ENCODE results near the gene ALDH1B1. TPM values are rescaled to one million over a fixed set of nuclear protein-coding genes. Genes with fewer than 3 reads are reported as not detected.

Gene ALDH1B1
- total and polyA plus RNA-seq, 10 of the 15 experiments (the other 5 are each of a cell fraction or from before 2014, with no cell fraction given) = 8.6 to 38.5 (median 30.9) TPM

DNA sequence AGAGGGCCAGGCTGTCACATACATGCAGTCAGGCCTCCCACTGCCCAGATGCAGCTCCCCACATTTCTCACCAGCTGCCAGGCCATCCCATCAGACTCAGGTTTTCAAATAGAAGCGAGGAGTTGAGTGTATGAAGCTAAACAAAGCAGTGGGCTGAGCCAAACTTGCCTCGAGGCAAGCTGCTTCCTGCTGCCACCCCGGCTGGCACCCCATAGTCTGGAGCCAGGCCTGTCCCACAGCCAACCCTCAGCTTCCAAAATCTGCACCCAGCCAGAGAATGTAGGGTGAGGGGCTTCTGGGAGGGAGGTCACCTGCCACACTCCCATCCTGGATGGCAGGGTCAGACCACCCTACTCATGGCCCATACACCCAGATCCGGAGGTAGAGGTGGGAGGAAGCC is 22.3 kb upstream of the ALDH1B1 start:
- Histone ChIP-seq H4K20me1 (ENCODE audit: control insufficient read depth, insufficient read depth) (no peaks in the 10 kb centered on the region), H3K9ac (ENCODE audit: control insufficient read depth, insufficient read depth, low read length) (no peak overlapping the region), H3K27ac (ENCODE audit: control insufficient read depth, insufficient read depth) (no peak overlapping the region), H3K27me3 (replicated peaks in 1 of 2; ENCODE audit: control insufficient read depth in 2 of 2, insufficient read depth in 2 of 2, low read length in 1 of 2) (no peaks in the 10 kb centered on the region; a peak in 4 of 4 replicates), H3K9me3 (replicated peaks; ENCODE audit: control insufficient read depth, insufficient read depth, low read length) (no peaks in the 10 kb centered on the region), H3K36me3 (ENCODE audit: control insufficient read depth in 2 of 2, insufficient read depth in 2 of 2, low read length in 1 of 2) (no peaks in the 10 kb centered on the region), H2AFZ (ENCODE audit: control insufficient read depth, low read depth, low read length) (no peak overlapping the region), H3K79me2 (ENCODE audit: control insufficient read depth, insufficient read depth, low read length) (no peaks in the 10 kb centered on the region), H3K4me3 (no peak overlapping the region), H3K4me1 (ENCODE audit: control insufficient read depth, insufficient read depth, low read length) (no peaks in the 10 kb centered on the region), H3K4me2 (ENCODE audit: control insufficient read depth, insufficient read depth) (no peak overlapping the region)
- intact Hi-C loops (cut with micrococcal nuclease; ENCODE audit: unreplicated experiment) = loop anchor here (2.0 kb wide), 1 partner anchor 303 kb away; no protein-coding TSS in a partner anchor
- 0% methylated on average over 4 of the region's 4 CpGs for WGBS (ENCODE audit: insufficient coverage, insufficient replicate concordance, low lambda C conversion rate, missing lambda C conversion rate)
- ChIA-PET SMC1A (ENCODE audit: uncharacterized antibody, unreplicated experiment) (interaction anchor here (0.6 to 1.9 kb wide), 5 partner anchors 22 to 457 kb away, joined by 3 to 9 read pairs (median 3); partner anchors contain the start of gene ALDH1B1), CTCF (interaction anchor here (0.9 to 2.6 kb wide), 10 partner anchors 20 to 620 kb away, joined by 3 to 13 read pairs (median 5); no protein-coding TSS in a partner anchor), RAD21 (ENCODE audit: unreplicated experiment) (interaction anchor here (1.0 to 1.6 kb wide), 3 partner anchors 23 to 31 kb away, joined by 4 to 8 read pairs (median 5); partner anchors contain the start of gene ALDH1B1), POLR2A (interaction anchor here (0.5 kb wide), 2 partner anchors 220 to 533 kb away, joined by 3 to 4 read pairs; no protein-coding TSS in a partner anchor)
- in situ Hi-C loops (cut with MboI) = loop anchor here (10.0 kb wide), 1 partner anchor 335 kb away; no protein-coding TSS in a partner anchor
- FAIRE-seq (no peak), ATAC-seq (no peak), DNase-seq (ENCODE audit: low read depth, low spot score) (no peak)
- no TSS peak for BruUV-seq (replicated peaks)
- TF ChIP-seq ZSCAN29 (IDR thresholded peaks at IDR 0.05) = no peak
- TF ChIP-seq BCL11A (IDR thresholded peaks at IDR 0.05; ENCODE audit: low read depth, low read length) = no peak
- TF ChIP-seq NFYB (IDR thresholded peaks at IDR 0.05; ENCODE audit: insufficient read depth, low read depth, low read length) = no peak
- no peak for TF ChIP-seq ZBTB33 (IDR thresholded peaks at IDR 0.05)
- TF ChIP-seq SREBF2 (IDR thresholded peaks at IDR 0.05; ENCODE audit: low read length) = no peak
- TF ChIP-seq IRF4 (IDR thresholded peaks at IDR 0.05; ENCODE audit: low read depth, low read length) = no peak
- no peak for TF ChIP-seq ZBED1 (IDR thresholded peaks at IDR 0.05; ENCODE audit: borderline replicate concordance)
- TF ChIP-seq GABPA (IDR thresholded peaks at IDR 0.05; ENCODE audit: low read depth) = no peak
- TF ChIP-seq ESRRA (IDR thresholded peaks at IDR 0.05; ENCODE audit: low read length) = no peak
- TF ChIP-seq RUNX3 (IDR thresholded peaks at IDR 0.05; ENCODE audit: low read length) = no peak
- no peak for TF ChIP-seq HCFC1 (IDR thresholded peaks at IDR 0.05; ENCODE audit: low read length)
- TF ChIP-seq RELB (IDR thresholded peaks at IDR 0.05; ENCODE audit: low read depth) = no peak
- no peak for TF ChIP-seq E4F1 (IDR thresholded peaks at IDR 0.05; ENCODE audit: borderline replicate concordance, partially characterized antibody)
- no peak for TF ChIP-seq CTCF (IDR thresholded peaks at IDR 0.05 in 2 of 3, conservative IDR thresholded peaks at IDR 0.05 in 1 of 3; ENCODE audit: control insufficient read depth in 2 of 3, extremely low read depth in 1 of 3, insufficient read depth in 1 of 3, low read depth in 3 of 3, low read length in 3 of 3)
- no peak for TF ChIP-seq GATAD2B (conservative IDR thresholded peaks at IDR 0.05; ENCODE audit: low read depth)
- no peak for TF ChIP-seq SUPT20H (IDR thresholded peaks at IDR 0.05; ENCODE audit: borderline replicate concordance, control insufficient read depth, low read depth, low read length)
